T-cell (primary cell): ENCODE measurements around the gene ERC2. TPM values are rescaled to one million over a fixed set of nuclear protein-coding genes. Genes with fewer than 3 reads are reported as not detected.

Source experiments
- ATAC-seq, 4 experiments: fragments of 200-7000 bp in 3 of 4; fragments of 150-1000 bp in 1 of 4; cut with Tn5 transposase; replicated peaks in 1 of 4; 1 replicate in 3 of 4; 2 replicates in 1 of 4; pipeline ENCODE4 v1.10.0; 2021; ENCODE audit warnings: moderate library complexity in 3 of 4, mild to moderate bottlenecking in 2 of 4, moderate number of reproducible peaks in 1 of 4
- CTCF ChIA-PET, 2 donors: fragments of 300-600 bp; sonication (Branson Sonifier 250); formaldehyde crosslinking; loops; one replicate each; lab custom pipeline; 2022; ENCODE audit warnings: antibody characterized with exemption in 2 of 2; lab: Charles Lee
- POLR2A ChIA-PET, 2 donors: fragments of 300-600 bp; sonication (Branson Sonifier 250); formaldehyde crosslinking; loops; one replicate each; lab custom pipeline; 2022; ENCODE audit warnings: antibody characterized with exemption in 2 of 2; lab: Charles Lee
- DNase-seq, 35 experiments: peaks; one replicate each; pipeline versions ENCODE4 v3.0.0 to v3.0.0-alpha.2; 2013 to 2023
- H3K27ac ChIP-seq: one replicate; pipeline ENCODE4 v1.5.1; 2013; ENCODE audit warnings: low read length
- H3K27me3 ChIP-seq, 2 experiments: replicated peaks in 1 of 2; 1 replicate in 1 of 2; 2 replicates in 1 of 2; pipeline versions ENCODE4 v1.6.1 to v1.7.0; 2013; ENCODE audit warnings: low read length in 1 of 2, mixed read lengths in 1 of 2; ENCODE audit not compliant: control insufficient read depth in 2 of 2, insufficient read depth in 2 of 2; ENCODE audit errors: extremely low read depth in 1 of 2
- H3K36me3 ChIP-seq, 2 donors: 1 replicate in 1 of 2; 2 replicates in 1 of 2; pipeline versions ENCODE4 v1.6.1 to v1.7.0; 2013; ENCODE audit warnings: low read length in 1 of 2; ENCODE audit not compliant: control insufficient read depth in 2 of 2, insufficient read depth in 1 of 2; ENCODE audit errors: extremely low read depth in 1 of 2
- H3K4me1 ChIP-seq, 2 experiments: 1 replicate in 1 of 2; 2 replicates in 1 of 2; pipeline versions ENCODE4 v1.6.1 to v1.7.0; 2013; ENCODE audit warnings: low read length in 2 of 2, mixed read lengths in 1 of 2; ENCODE audit not compliant: insufficient read depth in 2 of 2, control insufficient read depth in 1 of 2; ENCODE audit errors: extremely low read depth in 1 of 2
- H3K4me3 ChIP-seq, 2 donors: 1 replicate in 1 of 2; 2 replicates in 1 of 2; pipeline versions ENCODE4 v1.5.1 to v1.7.0; 2013; ENCODE audit warnings: mild to moderate bottlenecking in 2 of 2, low read length in 1 of 2, moderate library complexity in 1 of 2; ENCODE audit not compliant: control insufficient read depth in 1 of 2; ENCODE audit errors: extremely low read depth in 1 of 2
- H3K9me3 ChIP-seq: 2 replicates; pipeline ENCODE4 v1.7.0; 2013
- H3K27ac Mint-ChIP-seq, 2 donors: one replicate each; pipeline ENCODE4 v1.8.0; 2020 to 2021; ENCODE audit warnings: mild to moderate bottlenecking in 2 of 2, mixed read lengths in 2 of 2
- H3K27me3 Mint-ChIP-seq, 2 donors: one replicate each; pipeline ENCODE4 v1.8.0; 2021 to 2022; ENCODE audit warnings: mixed read lengths in 2 of 2
- H3K36me3 Mint-ChIP-seq: one replicate; pipeline ENCODE4 v1.8.0; 2021; ENCODE audit warnings: mixed read lengths
- H3K4me1 Mint-ChIP-seq, 3 donors: one replicate each; pipeline ENCODE4 v1.8.0; 2020 to 2022; ENCODE audit warnings: mixed read lengths in 3 of 3, mild to moderate bottlenecking in 1 of 3
- H3K4me3 Mint-ChIP-seq, 3 donors: one replicate each; pipeline ENCODE4 v1.8.0; 2020 to 2022; ENCODE audit warnings: mild to moderate bottlenecking in 3 of 3, mixed read lengths in 3 of 3, moderate library complexity in 3 of 3
- H3K9me3 Mint-ChIP-seq, 3 donors: one replicate each; pipeline ENCODE4 v1.8.0; 2020 to 2022; ENCODE audit warnings: mixed read lengths in 3 of 3
- WGBS: methylation state at CpG from one replicate; pipeline ENCODE4 v1.1.5; 2013; ENCODE audit warnings: missing lambda C conversion rate; ENCODE audit not compliant: insufficient coverage; 5-methylcytosine and 5-hydroxymethylcytosine counted together
- total RNA-seq, 35 experiments: library from RNA in 6 of 35; stranded (reverse) in 6 of 35; fragments of 120-200 nt in 1 of 35; gene quantifications; one replicate each; pipeline versions ENCODE4 v1.2.1 to v1.2.4 and lab custom pipeline; 2013 to 2026

Gene ERC2
- total RNA-seq, 5 donors from 2014 or later (not counting 1 experiment from before 2014, with no cell fraction given) = not detected

- no peaks in the 10 kb centered on the region for H3K4me1 ChIP-seq
- no peak overlapping the region for H3K4me3 ChIP-seq
- no peak overlapping the region for H3K27ac ChIP-seq
- no peak overlapping the region for H3K4me3 Mint-ChIP-seq
- H3K36me3 ChIP-seq = no peaks in the 10 kb centered on the region
- peaks cover 0 to 7% of the 10 kb centered on the region in 2 experiments for H3K27me3 ChIP-seq
- DNase-seq (no peak), ATAC-seq (no peak)
- no peaks in the 10 kb centered on the region for H3K4me1 Mint-ChIP-seq
- no peaks in the 10 kb centered on the region for H3K9me3 ChIP-seq
- WGBS = no CpG with 5 or more reads among the region's 2 CpGs
- ChIA-PET CTCF (interaction anchor here in 1 of 2 donors (0.5 kb wide), 1 partner anchor 11 kb away, joined by 4 read pairs; no protein-coding TSS in a partner anchor), POLR2A (no interaction called here)
- H3K9me3 Mint-ChIP-seq = no peaks in the 10 kb centered on the region
- H3K27me3 Mint-ChIP-seq = peaks cover 13 to 24% of the 10 kb centered on the region in 2 donors
- no peak overlapping the region for H3K27ac Mint-ChIP-seq
- no peaks in the 10 kb centered on the region for H3K36me3 Mint-ChIP-seq
Observed at GRCh38 chr3:56257826-56258225, 210.4 kb downstream of the ERC2 start.

DNA sequence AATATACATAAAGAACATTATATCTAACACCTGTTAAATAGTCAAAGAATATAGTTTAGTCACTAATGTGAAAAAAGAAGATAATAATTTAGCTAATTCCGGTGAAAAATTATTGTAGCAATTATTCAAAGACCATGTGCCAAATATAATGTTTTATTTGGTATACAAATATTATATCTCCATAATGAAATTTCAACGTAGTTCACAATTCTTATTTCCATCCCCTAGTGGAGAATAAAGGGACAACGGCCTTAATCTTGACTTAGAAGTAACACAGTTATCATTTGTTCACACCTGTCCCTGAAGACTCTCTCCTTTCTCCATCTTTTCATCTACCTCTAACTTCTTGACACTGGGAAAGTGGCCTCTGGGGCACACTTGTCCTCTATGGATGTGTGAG is 213.4 kb downstream of the ERC2 start:
- Histone ChIP-seq H3K4me1 (no peaks in the 10 kb centered on the region), H3K9me3 (no peaks in the 10 kb centered on the region), H3K36me3 (no peaks in the 10 kb centered on the region), H3K27me3 (peaks cover 0 to 5% of the 10 kb centered on the region in 2 experiments), H3K4me3 (no peak overlapping the region), H3K27ac (no peak overlapping the region)
- Mint-ChIP-seq H3K4me3 (no peak overlapping the region), H3K9me3 (no peaks in the 10 kb centered on the region), H3K4me1 (no peaks in the 10 kb centered on the region), H3K27ac (no peak overlapping the region), H3K36me3 (no peaks in the 10 kb centered on the region), H3K27me3 (peaks cover 3 to 13% of the 10 kb centered on the region in 2 donors)
- POLR2A ChIA-PET = no interaction called here
- no CpG with 5 or more reads among the region's 3 CpGs for WGBS
- DNase-seq (no peak), ATAC-seq (no peak)
- CTCF ChIA-PET = no interaction called here

GRCh38 chr3:56253941-56254665 is 214.2 kb downstream of the ERC2 start:
- Mint-ChIP-seq H3K27me3 (peaks cover 3 to 13% of the 10 kb centered on the region in 2 donors), H3K27ac (no peak overlapping the region), H3K4me1 (no peaks in the 10 kb centered on the region), H3K9me3 (no peaks in the 10 kb centered on the region), H3K4me3 (no peak overlapping the region), H3K36me3 (no peaks in the 10 kb centered on the region)
- Histone ChIP-seq H3K9me3 (no peaks in the 10 kb centered on the region), H3K36me3 (no peaks in the 10 kb centered on the region), H3K27ac (no peak overlapping the region), H3K27me3 (peaks cover 0 to 2% of the 10 kb centered on the region in 2 experiments), H3K4me3 (no peak overlapping the region), H3K4me1 (no peaks in the 10 kb centered on the region)
- ChIA-PET CTCF (interaction anchor here in 1 of 2 donors (0.6 kb wide), 1 partner anchor 10 kb away, joined by 3 read pairs; no protein-coding TSS in a partner anchor), POLR2A (no interaction called here)
- no CpG with 5 or more reads among the region's 7 CpGs for WGBS
- DNase-seq (no peak), ATAC-seq (no peak)

DNA sequence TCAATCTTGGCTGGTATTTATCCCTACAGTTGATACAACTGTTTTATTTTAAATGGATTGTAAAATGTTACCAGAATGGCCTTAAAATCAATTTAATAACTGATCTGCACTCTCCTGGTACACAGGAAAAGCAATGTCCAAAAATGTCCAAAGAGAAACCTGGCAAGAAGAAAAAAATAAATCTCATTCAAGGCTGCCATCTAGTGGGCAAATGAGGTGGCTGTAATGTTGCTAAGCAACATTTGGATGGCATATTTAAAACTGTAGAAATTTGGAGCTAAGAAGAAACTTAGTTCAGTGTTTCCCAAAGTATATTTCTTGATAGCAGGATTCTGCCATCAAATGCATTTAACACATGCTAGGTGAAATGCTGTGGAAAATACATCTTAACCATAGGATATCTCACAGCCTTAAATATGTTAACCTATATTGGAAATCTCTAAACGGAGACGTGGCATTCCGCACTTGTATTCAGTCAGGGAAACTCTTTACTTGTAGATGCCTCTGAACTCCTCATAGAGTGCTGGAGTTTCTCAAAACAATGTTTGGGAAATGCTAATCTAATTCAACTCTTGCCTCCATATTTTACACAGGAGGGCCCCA is 216.8 kb downstream of the ERC2 start:
- Mint-ChIP-seq H3K27me3 (peaks cover 3 to 4% of the 10 kb centered on the region in 2 donors), H3K36me3 (no peaks in the 10 kb centered on the region), H3K9me3 (no peaks in the 10 kb centered on the region), H3K4me1 (no peaks in the 10 kb centered on the region), H3K4me3 (no peak overlapping the region), H3K27ac (no peak overlapping the region)
- H3K4me1 ChIP-seq = no peaks in the 10 kb centered on the region
- H3K27me3 ChIP-seq = no peaks in the 10 kb centered on the region
- ATAC-seq = no peak
- peak in 1 of 35 experiments; percentile 36 for DNase-seq
- ChIA-PET POLR2A (no interaction called here), CTCF (interaction anchor here in 1 of 2 donors (0.5 kb wide), 1 partner anchor 19 kb away, joined by 3 read pairs; no protein-coding TSS in a partner anchor)
- no peak overlapping the region for H3K4me3 ChIP-seq
- no peaks in the 10 kb centered on the region for H3K36me3 ChIP-seq
- no peaks in the 10 kb centered on the region for H3K9me3 ChIP-seq
- no peak overlapping the region for H3K27ac ChIP-seq
- no CpG with 5 or more reads among the region's 3 CpGs for WGBS

DNA sequence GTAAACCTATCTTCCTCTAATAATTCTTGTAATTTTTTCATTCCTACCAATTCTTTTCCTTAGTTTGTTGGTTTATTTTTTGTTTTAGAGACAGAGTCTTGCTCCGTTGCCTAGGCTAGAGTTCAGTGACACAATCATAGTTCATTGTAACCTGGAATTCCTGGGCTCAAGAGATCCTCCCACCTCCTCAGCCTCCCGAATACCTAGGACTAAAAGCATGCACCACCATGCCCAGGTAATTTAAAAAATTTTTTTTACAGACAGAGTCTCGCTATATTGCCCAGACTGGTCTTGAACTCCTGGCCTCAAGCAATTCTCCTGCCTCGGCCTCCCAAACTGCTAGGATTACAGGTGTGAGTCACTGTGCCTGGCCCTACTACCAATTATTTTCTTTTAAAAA is 220.2 kb downstream of the ERC2 start:
- no peaks in the 10 kb centered on the region for H3K27me3 Mint-ChIP-seq
- no peaks in the 10 kb centered on the region for H3K36me3 Mint-ChIP-seq
- Histone ChIP-seq H3K4me1 (no peaks in the 10 kb centered on the region), H3K4me3 (no peak overlapping the region), H3K36me3 (no peaks in the 10 kb centered on the region), H3K9me3 (no peaks in the 10 kb centered on the region), H3K27me3 (no peaks in the 10 kb centered on the region), H3K27ac (no peak overlapping the region)
- DNase-seq (no peak), ATAC-seq (no peak)
- H3K4me3 Mint-ChIP-seq = no peak overlapping the region
- H3K4me1 Mint-ChIP-seq = no peaks in the 10 kb centered on the region
- WGBS = 61% methylated on average over 3 of the region's 4 CpGs
- POLR2A ChIA-PET = no interaction called here
- CTCF ChIA-PET = no interaction called here
- H3K27ac Mint-ChIP-seq = no peak overlapping the region
- no peaks in the 10 kb centered on the region for H3K9me3 Mint-ChIP-seq

GRCh38 chr3:56238299-56238698 is 230.0 kb downstream of the ERC2 start:
- no peaks in the 10 kb centered on the region for H3K36me3 Mint-ChIP-seq
- CTCF ChIA-PET = no interaction called here

More at GRCh38 chr3:56238299-56238698, 230.0 kb downstream of the ERC2 start:
- H3K27ac Mint-ChIP-seq = no peak overlapping the region
- WGBS = 70% methylated on average over 2 of the region's 2 CpGs
- H3K27me3 Mint-ChIP-seq = peaks cover 9 to 17% of the 10 kb centered on the region in 2 donors
- no peak overlapping the region for H3K4me3 Mint-ChIP-seq
- DNase-seq (no peak), ATAC-seq (no peak)
- H3K36me3 ChIP-seq = no peaks in the 10 kb centered on the region
- no peaks in the 10 kb centered on the region for H3K9me3 ChIP-seq
- no peaks in the 10 kb centered on the region for H3K4me1 ChIP-seq
- no peaks in the 10 kb centered on the region for H3K4me1 Mint-ChIP-seq
- no peak overlapping the region for H3K27ac ChIP-seq
- H3K4me3 ChIP-seq = no peak overlapping the region
- H3K27me3 ChIP-seq = no peaks in the 10 kb centered on the region
- POLR2A ChIA-PET = no interaction called here
- H3K9me3 Mint-ChIP-seq = no peaks in the 10 kb centered on the region
